LNCaP clone FGC (cell line): ENCODE measurements around the gene FEM1A.
A peak's percentile ranks its signal among the peaks of the same experiment; 100 is the strongest.

Experiments used
- DNase-seq: peaks from one replicate; pipeline ENCODE4 v3.0.0-alpha.2; 2011; ENCODE audit warnings: low read depth
- H3K4me3 ChIP-seq: 2 replicates; pipeline ENCODE4 v1.5.1; 2011; ENCODE audit warnings: mild to moderate bottlenecking, low read depth, low read length, control low read depth
- TF ChIP-seq, protein P1 (sequence below): IDR thresholded peaks from 2 replicates; pipeline ENCODE4 v1.5.1; 2012; ENCODE audit warnings: mild to moderate bottlenecking; ENCODE audit not compliant: control insufficient read depth, insufficient read depth; ENCODE audit errors: extremely low read depth

FEM1A gene

DNA sequence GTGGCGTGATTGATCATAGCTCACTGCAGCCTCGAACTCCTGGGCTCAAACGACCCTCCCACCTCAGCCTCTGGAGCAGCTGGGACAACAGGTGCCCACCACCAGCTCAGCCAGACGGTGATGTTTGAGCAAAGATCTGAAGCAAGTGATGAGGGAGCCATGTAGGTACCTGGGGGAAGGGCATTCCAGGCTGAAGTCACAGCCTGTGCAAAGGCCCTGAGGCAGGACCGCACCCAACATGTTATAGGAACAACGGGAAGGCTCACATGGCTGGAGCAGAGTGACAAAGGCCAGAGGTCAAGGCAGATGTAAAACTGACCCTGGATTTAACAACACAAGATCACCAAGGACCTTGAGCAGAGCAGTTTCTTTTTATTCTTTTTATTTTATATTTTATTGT lies 14.8 kb downstream of the FEM1A start:
- no peak overlapping the region for H3K4me3 ChIP-seq
- TF ChIP-seq, protein P1, sequence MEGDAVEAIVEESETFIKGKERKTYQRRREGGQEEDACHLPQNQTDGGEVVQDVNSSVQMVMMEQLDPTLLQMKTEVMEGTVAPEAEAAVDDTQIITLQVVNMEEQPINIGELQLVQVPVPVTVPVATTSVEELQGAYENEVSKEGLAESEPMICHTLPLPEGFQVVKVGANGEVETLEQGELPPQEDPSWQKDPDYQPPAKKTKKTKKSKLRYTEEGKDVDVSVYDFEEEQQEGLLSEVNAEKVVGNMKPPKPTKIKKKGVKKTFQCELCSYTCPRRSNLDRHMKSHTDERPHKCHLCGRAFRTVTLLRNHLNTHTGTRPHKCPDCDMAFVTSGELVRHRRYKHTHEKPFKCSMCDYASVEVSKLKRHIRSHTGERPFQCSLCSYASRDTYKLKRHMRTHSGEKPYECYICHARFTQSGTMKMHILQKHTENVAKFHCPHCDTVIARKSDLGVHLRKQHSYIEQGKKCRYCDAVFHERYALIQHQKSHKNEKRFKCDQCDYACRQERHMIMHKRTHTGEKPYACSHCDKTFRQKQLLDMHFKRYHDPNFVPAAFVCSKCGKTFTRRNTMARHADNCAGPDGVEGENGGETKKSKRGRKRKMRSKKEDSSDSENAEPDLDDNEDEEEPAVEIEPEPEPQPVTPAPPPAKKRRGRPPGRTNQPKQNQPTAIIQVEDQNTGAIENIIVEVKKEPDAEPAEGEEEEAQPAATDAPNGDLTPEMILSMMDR = no peak
- DNase-seq = no peak

DNA sequence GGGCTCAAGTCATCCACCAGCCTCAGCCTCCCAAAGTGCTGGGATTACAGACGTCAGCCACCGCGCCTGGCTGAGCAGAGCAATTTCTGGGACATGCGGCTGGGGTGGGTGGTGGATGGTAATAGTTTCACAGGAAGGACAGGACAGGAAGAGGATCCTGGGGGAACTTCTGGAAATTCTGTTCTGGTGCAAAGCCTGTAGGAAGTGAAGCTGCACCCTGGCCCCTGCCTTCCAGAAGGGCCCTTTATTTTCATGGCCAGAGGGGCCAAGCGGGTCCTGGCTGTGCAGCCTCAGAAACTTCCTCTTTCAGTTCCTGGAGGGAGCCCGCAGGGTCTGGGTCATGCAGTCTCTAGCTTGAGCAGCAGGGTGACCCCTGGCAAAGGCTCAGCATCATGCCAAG lies 15.7 kb downstream of the FEM1A start:
- H3K4me3 ChIP-seq = no peak overlapping the region
- TF ChIP-seq, protein P1 = no peak
- DNase-seq = no peak

DNA sequence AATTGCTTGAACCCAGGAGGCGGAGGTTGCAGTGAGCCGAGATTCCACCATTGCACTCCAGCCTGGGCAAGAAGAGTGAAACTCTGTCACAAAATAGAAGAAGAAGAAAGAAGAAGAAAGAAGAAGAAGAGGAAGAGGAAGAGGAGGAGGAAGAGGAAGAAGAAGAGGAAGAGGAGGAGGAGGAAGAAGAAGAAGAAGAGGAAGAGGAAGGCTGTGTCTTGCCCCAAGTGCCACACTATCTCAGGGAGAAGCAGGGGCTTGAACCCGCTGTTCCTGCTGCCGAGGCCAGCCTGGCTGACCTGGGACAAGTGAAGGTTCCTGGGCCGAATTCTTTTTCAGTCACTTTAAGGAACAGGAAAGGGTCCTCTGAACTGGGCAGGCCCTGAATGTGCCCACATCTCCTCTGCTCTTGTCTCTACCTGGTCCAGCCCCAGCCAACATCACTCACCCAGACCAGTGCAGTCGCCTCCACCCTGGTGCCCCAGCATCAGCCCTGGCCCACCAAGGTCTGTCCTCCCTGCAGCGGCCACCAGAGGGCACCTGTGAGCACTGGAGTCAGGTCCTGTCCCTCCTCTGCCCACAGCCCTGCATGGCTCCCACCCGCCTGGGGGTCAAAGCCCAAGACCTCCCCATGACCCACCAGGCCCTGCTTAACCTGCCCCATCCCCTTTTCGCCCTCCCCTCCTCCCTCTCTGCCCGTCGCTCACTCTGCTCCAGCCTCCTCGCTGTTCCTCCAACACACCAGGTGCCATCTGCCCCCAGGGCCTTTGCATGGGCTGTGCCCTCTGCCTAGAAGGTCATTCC lies 20.0 kb downstream of the FEM1A start:
- DNase-seq = no peak
- no peak overlapping the region for H3K4me3 ChIP-seq
- TF ChIP-seq, protein P1 = peak; percentile 77

DNA sequence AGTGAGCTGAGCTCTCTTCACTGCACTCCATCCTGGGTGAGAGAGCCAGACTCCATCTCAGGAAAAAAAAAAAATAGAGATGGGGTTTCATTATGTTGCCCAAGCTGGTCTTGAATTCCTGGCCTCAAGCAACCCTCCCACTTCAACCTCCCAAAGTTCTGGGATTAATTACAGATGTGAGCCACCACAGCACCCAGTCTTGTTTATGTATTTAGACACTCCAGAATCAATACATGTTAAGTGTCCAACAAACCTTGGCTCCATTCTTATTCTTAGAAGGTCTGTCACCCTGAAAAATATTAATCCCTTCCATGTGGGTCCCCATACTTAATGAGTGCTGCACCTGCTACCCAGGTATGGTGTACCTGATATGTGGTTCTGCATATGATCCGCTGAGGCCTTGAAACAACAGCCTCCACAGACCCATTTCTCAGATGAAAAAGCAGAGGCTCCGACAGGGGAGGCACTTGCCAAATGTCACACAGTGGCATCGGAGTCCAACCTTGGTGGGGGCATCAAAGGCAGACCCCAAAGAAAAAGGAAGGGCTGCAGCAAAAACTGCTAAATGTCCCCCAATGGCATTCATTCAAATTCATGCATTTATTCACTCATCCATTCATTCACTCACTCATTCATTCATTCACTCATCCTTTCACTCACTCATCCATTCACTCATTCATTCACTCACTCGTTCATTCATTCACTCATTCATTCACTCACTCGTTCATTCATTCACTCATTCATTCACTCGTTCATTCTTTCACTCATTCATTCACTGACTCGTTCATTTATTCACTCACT lies 23.3 kb downstream of the FEM1A start:
- no peak for DNase-seq
- TF ChIP-seq, protein P1 = no peak
- H3K4me3 ChIP-seq = no peak overlapping the region

DNA sequence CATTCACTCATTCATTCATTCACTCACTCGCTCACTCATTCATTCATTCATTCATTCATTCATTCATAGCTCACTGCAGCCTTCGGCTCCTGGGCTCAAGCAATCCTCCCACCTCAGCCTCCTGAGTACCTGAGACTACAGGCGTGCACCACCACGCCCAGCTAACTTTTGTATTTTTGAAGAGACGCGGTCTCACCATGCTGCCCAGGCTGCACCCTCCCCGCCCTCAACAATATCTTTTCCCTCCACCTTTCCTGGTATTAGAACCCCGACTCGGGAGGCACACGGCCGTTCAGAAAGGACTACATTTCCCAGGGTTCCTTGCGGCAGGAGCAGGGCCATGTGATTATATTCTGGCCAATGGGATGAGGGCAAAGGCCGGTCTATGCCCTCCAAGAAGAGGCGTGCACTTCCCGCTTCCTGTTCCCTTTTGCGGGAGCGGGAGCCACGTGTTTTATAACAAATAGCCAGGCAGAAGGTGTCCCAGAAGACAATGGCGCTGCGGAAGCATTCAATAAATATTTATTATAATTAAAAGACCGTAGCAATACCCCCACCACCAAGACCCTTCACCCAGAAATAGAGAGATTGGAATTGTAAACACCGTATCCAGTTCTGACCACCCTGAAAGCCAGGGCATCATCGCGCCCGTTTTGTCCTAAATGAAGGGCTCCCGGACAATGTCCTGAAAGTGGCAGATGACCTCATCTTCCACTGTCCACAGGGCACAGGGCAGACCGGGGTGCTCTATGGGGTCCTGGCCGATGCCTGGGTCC lies 24.1 kb downstream of the FEM1A start:
- H3K4me3 ChIP-seq = peak overlapping the region; percentile 34; the same call in 1 of the 2 replicates
- DNase-seq = peak; percentile 90
- TF ChIP-seq, protein P1 = no peak

- TF ChIP-seq, protein P1 = no peak
Measured at GRCh38 chr19:4816202-4816949, 24.8 kb downstream of the FEM1A start.

More at GRCh38 chr19:4816202-4816949, 24.8 kb downstream of the FEM1A start:
- DNase-seq = no peak
- H3K4me3 ChIP-seq = no peak overlapping the region
